Measurements from ENCODE around the gene HSPD1. TPM values are rescaled to one million over a fixed set of nuclear protein-coding genes. Genes with fewer than 3 reads are reported as not detected.
A peak's percentile ranks its signal among the peaks of the same experiment; 100 is the strongest.

The HSPD1 gene
- total and polyA plus RNA-seq, 10 of the 15 experiments (the other 5 are each of a cell fraction or from before 2014, with no cell fraction given): 345 to 1,169 (median 695) TPM

GRCh38 chr2:197452754-197453122 lies 46.9 kb downstream of the HSPD1 start (continued):
- TF ChIP-seq, protein P1, sequence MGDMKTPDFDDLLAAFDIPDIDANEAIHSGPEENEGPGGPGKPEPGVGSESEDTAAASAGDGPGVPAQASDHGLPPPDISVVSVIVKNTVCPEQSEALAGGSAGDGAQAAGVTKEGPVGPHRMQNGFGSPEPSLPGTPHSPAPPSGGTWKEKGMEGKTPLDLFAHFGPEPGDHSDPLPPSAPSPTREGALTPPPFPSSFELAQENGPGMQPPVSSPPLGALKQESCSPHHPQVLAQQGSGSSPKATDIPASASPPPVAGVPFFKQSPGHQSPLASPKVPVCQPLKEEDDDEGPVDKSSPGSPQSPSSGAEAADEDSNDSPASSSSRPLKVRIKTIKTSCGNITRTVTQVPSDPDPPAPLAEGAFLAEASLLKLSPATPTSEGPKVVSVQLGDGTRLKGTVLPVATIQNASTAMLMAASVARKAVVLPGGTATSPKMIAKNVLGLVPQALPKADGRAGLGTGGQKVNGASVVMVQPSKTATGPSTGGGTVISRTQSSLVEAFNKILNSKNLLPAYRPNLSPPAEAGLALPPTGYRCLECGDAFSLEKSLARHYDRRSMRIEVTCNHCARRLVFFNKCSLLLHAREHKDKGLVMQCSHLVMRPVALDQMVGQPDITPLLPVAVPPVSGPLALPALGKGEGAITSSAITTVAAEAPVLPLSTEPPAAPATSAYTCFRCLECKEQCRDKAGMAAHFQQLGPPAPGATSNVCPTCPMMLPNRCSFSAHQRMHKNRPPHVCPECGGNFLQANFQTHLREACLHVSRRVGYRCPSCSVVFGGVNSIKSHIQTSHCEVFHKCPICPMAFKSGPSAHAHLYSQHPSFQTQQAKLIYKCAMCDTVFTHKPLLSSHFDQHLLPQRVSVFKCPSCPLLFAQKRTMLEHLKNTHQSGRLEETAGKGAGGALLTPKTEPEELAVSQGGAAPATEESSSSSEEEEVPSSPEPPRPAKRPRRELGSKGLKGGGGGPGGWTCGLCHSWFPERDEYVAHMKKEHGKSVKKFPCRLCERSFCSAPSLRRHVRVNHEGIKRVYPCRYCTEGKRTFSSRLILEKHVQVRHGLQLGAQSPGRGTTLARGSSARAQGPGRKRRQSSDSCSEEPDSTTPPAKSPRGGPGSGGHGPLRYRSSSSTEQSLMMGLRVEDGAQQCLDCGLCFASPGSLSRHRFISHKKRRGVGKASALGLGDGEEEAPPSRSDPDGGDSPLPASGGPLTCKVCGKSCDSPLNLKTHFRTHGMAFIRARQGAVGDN (IDR thresholded peaks at IDR 0.05): peak; percentile 36
- TF ChIP-seq, protein P2, sequence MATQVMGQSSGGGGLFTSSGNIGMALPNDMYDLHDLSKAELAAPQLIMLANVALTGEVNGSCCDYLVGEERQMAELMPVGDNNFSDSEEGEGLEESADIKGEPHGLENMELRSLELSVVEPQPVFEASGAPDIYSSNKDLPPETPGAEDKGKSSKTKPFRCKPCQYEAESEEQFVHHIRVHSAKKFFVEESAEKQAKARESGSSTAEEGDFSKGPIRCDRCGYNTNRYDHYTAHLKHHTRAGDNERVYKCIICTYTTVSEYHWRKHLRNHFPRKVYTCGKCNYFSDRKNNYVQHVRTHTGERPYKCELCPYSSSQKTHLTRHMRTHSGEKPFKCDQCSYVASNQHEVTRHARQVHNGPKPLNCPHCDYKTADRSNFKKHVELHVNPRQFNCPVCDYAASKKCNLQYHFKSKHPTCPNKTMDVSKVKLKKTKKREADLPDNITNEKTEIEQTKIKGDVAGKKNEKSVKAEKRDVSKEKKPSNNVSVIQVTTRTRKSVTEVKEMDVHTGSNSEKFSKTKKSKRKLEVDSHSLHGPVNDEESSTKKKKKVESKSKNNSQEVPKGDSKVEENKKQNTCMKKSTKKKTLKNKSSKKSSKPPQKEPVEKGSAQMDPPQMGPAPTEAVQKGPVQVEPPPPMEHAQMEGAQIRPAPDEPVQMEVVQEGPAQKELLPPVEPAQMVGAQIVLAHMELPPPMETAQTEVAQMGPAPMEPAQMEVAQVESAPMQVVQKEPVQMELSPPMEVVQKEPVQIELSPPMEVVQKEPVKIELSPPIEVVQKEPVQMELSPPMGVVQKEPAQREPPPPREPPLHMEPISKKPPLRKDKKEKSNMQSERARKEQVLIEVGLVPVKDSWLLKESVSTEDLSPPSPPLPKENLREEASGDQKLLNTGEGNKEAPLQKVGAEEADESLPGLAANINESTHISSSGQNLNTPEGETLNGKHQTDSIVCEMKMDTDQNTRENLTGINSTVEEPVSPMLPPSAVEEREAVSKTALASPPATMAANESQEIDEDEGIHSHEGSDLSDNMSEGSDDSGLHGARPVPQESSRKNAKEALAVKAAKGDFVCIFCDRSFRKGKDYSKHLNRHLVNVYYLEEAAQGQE (IDR thresholded peaks at IDR 0.05; ENCODE audit: low read depth, low read length): no peak
- TF ChIP-seq, protein P3, sequence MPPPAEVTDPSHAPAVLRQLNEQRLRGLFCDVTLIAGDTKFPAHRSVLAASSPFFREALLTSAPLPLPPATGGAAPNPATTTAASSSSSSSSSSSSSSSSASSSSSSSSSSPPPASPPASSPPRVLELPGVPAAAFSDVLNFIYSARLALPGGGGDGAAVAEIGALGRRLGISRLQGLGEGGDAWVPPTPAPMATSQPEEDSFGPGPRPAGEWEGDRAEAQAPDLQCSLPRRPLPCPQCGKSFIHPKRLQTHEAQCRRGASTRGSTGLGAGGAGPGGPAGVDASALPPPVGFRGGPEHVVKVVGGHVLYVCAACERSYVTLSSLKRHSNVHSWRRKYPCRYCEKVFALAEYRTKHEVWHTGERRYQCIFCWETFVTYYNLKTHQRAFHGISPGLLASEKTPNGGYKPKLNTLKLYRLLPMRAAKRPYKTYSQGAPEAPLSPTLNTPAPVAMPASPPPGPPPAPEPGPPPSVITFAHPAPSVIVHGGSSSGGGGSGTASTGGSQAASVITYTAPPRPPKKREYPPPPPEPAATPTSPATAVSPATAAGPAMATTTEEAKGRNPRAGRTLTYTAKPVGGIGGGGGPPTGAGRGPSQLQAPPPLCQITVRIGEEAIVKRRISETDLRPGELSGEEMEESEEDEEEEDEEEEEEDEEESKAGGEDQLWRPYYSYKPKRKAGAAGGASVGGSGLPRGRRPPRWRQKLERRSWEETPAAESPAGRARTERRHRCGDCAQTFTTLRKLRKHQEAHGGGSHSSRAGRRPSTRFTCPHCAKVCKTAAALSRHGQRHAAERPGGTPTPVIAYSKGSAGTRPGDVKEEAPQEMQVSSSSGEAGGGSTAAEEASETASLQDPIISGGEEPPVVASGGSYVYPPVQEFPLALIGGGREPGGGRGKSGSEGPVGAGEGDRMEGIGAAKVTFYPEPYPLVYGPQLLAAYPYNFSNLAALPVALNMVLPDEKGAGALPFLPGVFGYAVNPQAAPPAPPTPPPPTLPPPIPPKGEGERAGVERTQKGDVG (CRISPR knock-in tag; IDR thresholded peaks at IDR 0.05): no peak
- no peak for TF ChIP-seq PBX3 (IDR thresholded peaks at IDR 0.05; ENCODE audit: insufficient replicate concordance, low read depth, low read length)
- TF ChIP-seq POU2F2 (IDR thresholded peaks at IDR 0.05; ENCODE audit: borderline replicate concordance, low read depth, low read length): no peak
- TF ChIP-seq, protein P4, sequence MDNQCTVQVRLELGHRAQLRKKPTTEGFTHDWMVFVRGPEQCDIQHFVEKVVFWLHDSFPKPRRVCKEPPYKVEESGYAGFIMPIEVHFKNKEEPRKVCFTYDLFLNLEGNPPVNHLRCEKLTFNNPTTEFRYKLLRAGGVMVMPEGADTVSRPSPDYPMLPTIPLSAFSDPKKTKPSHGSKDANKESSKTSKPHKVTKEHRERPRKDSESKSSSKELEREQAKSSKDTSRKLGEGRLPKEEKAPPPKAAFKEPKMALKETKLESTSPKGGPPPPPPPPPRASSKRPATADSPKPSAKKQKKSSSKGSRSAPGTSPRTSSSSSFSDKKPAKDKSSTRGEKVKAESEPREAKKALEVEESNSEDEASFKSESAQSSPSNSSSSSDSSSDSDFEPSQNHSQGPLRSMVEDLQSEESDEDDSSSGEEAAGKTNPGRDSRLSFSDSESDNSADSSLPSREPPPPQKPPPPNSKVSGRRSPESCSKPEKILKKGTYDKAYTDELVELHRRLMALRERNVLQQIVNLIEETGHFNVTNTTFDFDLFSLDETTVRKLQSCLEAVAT (IDR thresholded peaks at IDR 0.05): no peak
- no peak for TF ChIP-seq NR2C2 (IDR thresholded peaks at IDR 0.05; ENCODE audit: borderline replicate concordance, control insufficient read depth, insufficient read length, low read depth)
- TF ChIP-seq SIX5 (IDR thresholded peaks at IDR 0.05; ENCODE audit: low read depth, low read length, severe bottlenecking): no peak
- TF ChIP-seq SIN3A (IDR thresholded peaks at IDR 0.05; ENCODE audit: low read depth, low read length): no peak; the same call in 1 of the 2 replicates
- TF ChIP-seq TAF1 (IDR thresholded peaks at IDR 0.05; ENCODE audit: borderline replicate concordance, low read depth, low read length): 0 out of 2 replicates have a peak, but pooled peaks have one; percentile 71
- TF ChIP-seq ZNF274 (IDR thresholded peaks at IDR 0.05; ENCODE audit: insufficient read depth, insufficient read length): no peak
- no peak for TF ChIP-seq TBL1XR1 (IDR thresholded peaks at IDR 0.05; ENCODE audit: low read depth, low read length)
- TF ChIP-seq, protein P5, sequence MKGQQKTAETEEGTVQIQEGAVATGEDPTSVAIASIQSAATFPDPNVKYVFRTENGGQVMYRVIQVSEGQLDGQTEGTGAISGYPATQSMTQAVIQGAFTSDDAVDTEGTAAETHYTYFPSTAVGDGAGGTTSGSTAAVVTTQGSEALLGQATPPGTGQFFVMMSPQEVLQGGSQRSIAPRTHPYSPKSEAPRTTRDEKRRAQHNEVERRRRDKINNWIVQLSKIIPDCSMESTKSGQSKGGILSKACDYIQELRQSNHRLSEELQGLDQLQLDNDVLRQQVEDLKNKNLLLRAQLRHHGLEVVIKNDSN (IDR thresholded peaks at IDR 0.05; ENCODE audit: borderline replicate concordance, extremely low read length, insufficient read depth, low read depth, low read length): no peak
- TF ChIP-seq EP300 (IDR thresholded peaks at IDR 0.05; ENCODE audit: borderline replicate concordance in 1 of 2, control insufficient read depth in 1 of 2, low read depth in 2 of 2, low read length in 2 of 2): peak in 1 of 2 experiments; percentile 46; a peak in 1 of 4 replicates
